GM23248 (cell line): ENCODE results near the gene IGSF11. TPM values are rescaled to one million over a fixed set of nuclear protein-coding genes. Genes with fewer than 3 reads are reported as not detected.
"Not testable (repeated sequence)": the region's sequence is repeated elsewhere in the genome, so short reads cannot be mapped to it uniquely, and the experiment has no call there.

Experiments used
- DNase-seq: peaks from one replicate; pipeline ENCODE4 v3.0.0-alpha.2; 2015
- H2AFZ ChIP-seq: fragments of 200-600 bp; sonication (generic); 2 replicates; pipeline ENCODE4 v1.6.1; 2016; ENCODE audit warnings: antibody characterized with exemption
- H3F3A ChIP-seq: fragments of 200-600 bp; sonication (generic); 2 replicates; pipeline ENCODE4 v1.6.1; 2016; ENCODE audit warnings: mild to moderate bottlenecking, antibody characterized with exemption, mixed run types; ENCODE audit not compliant: insufficient read depth
- H3K27ac ChIP-seq: fragments of 200-600 bp; sonication (generic); 2 replicates; pipeline ENCODE4 v1.5.1; 2016; ENCODE audit warnings: mild to moderate bottlenecking
- H3K27me3 ChIP-seq: fragments of 200-600 bp; sonication (generic); replicated peaks from 2 replicates; pipeline ENCODE4 v1.6.1; 2016; ENCODE audit warnings: mild to moderate bottlenecking; ENCODE audit not compliant: insufficient read depth
- H3K36me3 ChIP-seq: fragments of 200-600 bp; sonication (generic); 2 replicates; pipeline ENCODE4 v1.6.1; 2016; ENCODE audit warnings: low read depth, mild to moderate bottlenecking
- H3K4me1 ChIP-seq: fragments of 200-600 bp; sonication (generic); 2 replicates; pipeline ENCODE4 v1.6.1; 2016; ENCODE audit warnings: mild to moderate bottlenecking; ENCODE audit not compliant: insufficient read depth
- H3K4me2 ChIP-seq: fragments of 200-600 bp; sonication (generic); one replicate; pipeline ENCODE4 v1.6.1; 2016; ENCODE audit warnings: mild to moderate bottlenecking; ENCODE audit not compliant: unreplicated experiment
- H3K4me3 ChIP-seq: fragments of 200-600 bp; sonication (generic); 2 replicates; pipeline ENCODE4 v1.5.1; 2016; ENCODE audit warnings: mild to moderate bottlenecking
- H3K79me2 ChIP-seq: fragments of 200-600 bp; sonication (generic); 2 replicates; pipeline ENCODE4 v1.6.1; 2016; ENCODE audit warnings: mild to moderate bottlenecking; ENCODE audit not compliant: insufficient read depth
- H3K9ac ChIP-seq: fragments of 200-600 bp; sonication (generic); 2 replicates; pipeline ENCODE4 v1.6.1; 2016; ENCODE audit warnings: mild to moderate bottlenecking
- H3K9me2 ChIP-seq: fragments of 200-600 bp; sonication (generic); 2 replicates; pipeline ENCODE4 v1.6.1; 2016; ENCODE audit warnings: mixed run types, mild to moderate bottlenecking, moderate library complexity; ENCODE audit not compliant: insufficient read depth
- H3K9me3 ChIP-seq: fragments of 200-600 bp; sonication (generic); one replicate; pipeline ENCODE4 v1.6.1; 2017; ENCODE audit warnings: low read depth
- H4K20me1 ChIP-seq: fragments of 200-600 bp; sonication (generic); 2 replicates; pipeline ENCODE4 v1.6.0; 2016; ENCODE audit not compliant: insufficient read depth
- EZH2 ChIP-seq: fragments of 200-600 bp; sonication (generic); IDR thresholded peaks from 2 replicates; pipeline ENCODE4 v1.6.1; 2018; ENCODE audit warnings: antibody characterized with exemption, mild to moderate bottlenecking; ENCODE audit not compliant: insufficient read depth, poor library complexity, severe bottlenecking
- EZH2phosphoT487 ChIP-seq: fragments of 200-600 bp; sonication (generic); IDR thresholded peaks from 2 replicates; pipeline ENCODE4 v1.6.1; 2018; ENCODE audit warnings: antibody characterized with exemption, moderate library complexity, mild to moderate bottlenecking, low read depth; ENCODE audit not compliant: insufficient read depth
- WGBS, 2 experiments: methylation state at CpG; one replicate each; pipeline ENCODE4 v1.1.6; 2015 to 2017; ENCODE audit warnings: low lambda C conversion rate in 2 of 2, low coverage in 1 of 2; ENCODE audit errors: missing lambda C conversion rate in 2 of 2; 5-methylcytosine and 5-hydroxymethylcytosine counted together
- in situ Hi-C: fragments of 300-500 bp; cut with MboI; formaldehyde crosslinking; loops from 2 replicates; pipeline ENCODE4 v1.15.0; 2020
- polyA plus RNA-seq: library from polyadenylated mRNA; unstranded; fragments of >200 nt; fragmentation: Nextera tagmentation; extraction: Ambion mirVana; gene quantifications from 2 replicates; pipeline ENCODE4 v1.2.1, GENCODE V29; 2016
- total RNA-seq: library from RNA; depleted of rRNA; stranded (reverse); fragments of >200 nt; shearing (Covaris generic); gene quantifications from 2 replicates; pipeline ENCODE4 v1.2.3, GENCODE V29; 2014

Gene IGSF11
- total and polyA plus RNA-seq, 2 experiments from 2014 or later, result not detected

GRCh38 chr3:118980832-118981231 is 53.8 kb downstream of the IGSF11 start:
- no peaks in the 10 kb centered on the region for H3K9me3 ChIP-seq
- no peak overlapping the region for H3K27ac ChIP-seq
- H3F3A ChIP-seq, result no peaks in the 10 kb centered on the region
- H4K20me1 ChIP-seq, result no peaks in the 10 kb centered on the region
- no peak overlapping the region for H3K9ac ChIP-seq
- DNase-seq, result no peak
- no peaks in the 10 kb centered on the region for H3K4me1 ChIP-seq
- in situ Hi-C loops, result no loop called here
- H3K4me2 ChIP-seq, result no peak overlapping the region
- no peaks in the 10 kb centered on the region for H3K36me3 ChIP-seq
- no peaks in the 10 kb centered on the region for H3K79me2 ChIP-seq
- no peaks in the 10 kb centered on the region; the same call in 1 of the 2 replicates for H3K27me3 ChIP-seq
- WGBS, 2 experiments, result 22 to 29% methylated on average over 2 of the region's 2 CpGs
- 0 out of 2 replicates have a peak, but pooled peaks cover 3% of the 10 kb centered on the region for H3K9me2 ChIP-seq
- no peak for TF ChIP-seq EZH2phosphoT487
- no peak for TF ChIP-seq EZH2
- no peak overlapping the region for H3K4me3 ChIP-seq
- H2AFZ ChIP-seq, result no peak overlapping the region

GRCh38 chr3:118978393-118978758 is 56.3 kb downstream of the IGSF11 start:
- no peak overlapping the region for H3K4me2 ChIP-seq
- no peak overlapping the region for H3K4me3 ChIP-seq
- 38 to 46% methylated on average over 5 of the region's 5 CpGs for WGBS, 2 experiments
- no peaks in the 10 kb centered on the region for H4K20me1 ChIP-seq
- no peak overlapping the region for H3K27ac ChIP-seq
- H3F3A ChIP-seq, result no peaks in the 10 kb centered on the region
- no peaks in the 10 kb centered on the region for H3K9me3 ChIP-seq
- no peak for DNase-seq
- no peaks in the 10 kb centered on the region for H3K4me1 ChIP-seq
- no peak overlapping the region for H3K9ac ChIP-seq
- no peak for TF ChIP-seq EZH2
- TF ChIP-seq EZH2phosphoT487, result no peak
- no peaks in the 10 kb centered on the region for H3K79me2 ChIP-seq
- H3K36me3 ChIP-seq, result no peaks in the 10 kb centered on the region
- H2AFZ ChIP-seq, result no peak overlapping the region
- no peaks in the 10 kb centered on the region; the same call in 1 of the 2 replicates for H3K27me3 ChIP-seq
- H3K9me2 ChIP-seq, result 0 out of 2 replicates have a peak, but pooled peaks cover 3% of the 10 kb centered on the region
- in situ Hi-C loops, result no loop called here

- Histone ChIP-seq H3K9me3 (no peaks in the 10 kb centered on the region), H3K79me2 (no peaks in the 10 kb centered on the region), H3K4me1 (no peaks in the 10 kb centered on the region), H4K20me1 (no peaks in the 10 kb centered on the region), H3K27ac (no peak overlapping the region), H2AFZ (no peak overlapping the region), H3F3A (no peaks in the 10 kb centered on the region), H3K9me2 (0 out of 2 replicates have a peak, but pooled peaks cover 3% of the 10 kb centered on the region), H3K4me2 (no peak overlapping the region), H3K4me3 (no peak overlapping the region), H3K9ac (no peak overlapping the region), H3K27me3 (no peaks in the 10 kb centered on the region; the same call in 1 of the 2 replicates), H3K36me3 (no peaks in the 10 kb centered on the region)
- in situ Hi-C loops, result no loop called here
- WGBS, 2 experiments, result 37 to 38% methylated on average over 8 of the region's 8 CpGs
- DNase-seq, result no peak
- TF ChIP-seq EZH2phosphoT487 (no peak), EZH2 (no peak)
These were observed 56.8 kb downstream of the IGSF11 start for GRCh38 chr3:118977671-118978392.

GRCh38 chr3:118977118-118977517 is 57.5 kb downstream of the IGSF11 start:
- in situ Hi-C loops, result no loop called here
- H3K9me2 ChIP-seq, result 0 out of 2 replicates have a peak, but pooled peaks cover 3% of the 10 kb centered on the region
- H3K27me3 ChIP-seq, result no peaks in the 10 kb centered on the region; the same call in 1 of the 2 replicates
- H3F3A ChIP-seq, result no peaks in the 10 kb centered on the region
- H3K9me3 ChIP-seq, result no peaks in the 10 kb centered on the region
- H3K27ac ChIP-seq, result no peak overlapping the region
- H3K36me3 ChIP-seq, result no peaks in the 10 kb centered on the region
- H3K4me1 ChIP-seq, result no peaks in the 10 kb centered on the region
- no peak for DNase-seq
- no peak overlapping the region for H2AFZ ChIP-seq
- H3K9ac ChIP-seq, result no peak overlapping the region
- H4K20me1 ChIP-seq, result no peaks in the 10 kb centered on the region
- no peak overlapping the region for H3K4me2 ChIP-seq
- H3K4me3 ChIP-seq, result no peak overlapping the region
- H3K79me2 ChIP-seq, result no peaks in the 10 kb centered on the region
- TF ChIP-seq EZH2phosphoT487 (no peak), EZH2 (no peak)

- in situ Hi-C loops, H3K27ac ChIP-seq, H3K36me3 ChIP-seq, H3K27me3 ChIP-seq, H3K4me2 ChIP-seq, H3K4me1 ChIP-seq, H3F3A ChIP-seq, H3K4me3 ChIP-seq, DNase-seq, H3K9me3 ChIP-seq, H3K9me2 ChIP-seq, H3K79me2 ChIP-seq, H3K9ac ChIP-seq, H2AFZ ChIP-seq, H4K20me1 ChIP-seq: not testable (repeated sequence)
- WGBS, 2 experiments, result 4 to 10% methylated on average over 1 of the region's 1 CpG
These were observed 59.2 kb downstream of the IGSF11 start for GRCh38 chr3:118975476-118975875.
